SU-DHL-6 (cell line): ENCODE data around the gene KRTAP10-12.

Experiments
- CTCF ChIP-seq: fragments of 200-600 bp; sonication (generic); IDR thresholded peaks from one replicate; pipeline ENCODE4 v1.5.1; 2017; ENCODE audit warnings: antibody characterized with exemption, mild to moderate bottlenecking, low read length, moderate library complexity; ENCODE audit not compliant: insufficient read depth, poor library complexity, severe bottlenecking
- EZH2phosphoT487 ChIP-seq: fragments of 200-600 bp; sonication (generic), shearing (Covaris generic); conservative IDR thresholded peaks from 2 replicates; pipeline ENCODE4 v1.6.1; 2018; ENCODE audit warnings: mild to moderate bottlenecking, antibody characterized with exemption, low read length, moderate library complexity, mixed read lengths

GRCh38 chr21:44724926-44725325 is 28.0 kb downstream of the KRTAP10-12 start:
- TF ChIP-seq CTCF (no peak), EZH2phosphoT487 (no peak)
